ENCODE results near the gene CNIH2.
A peak's percentile ranks its signal among the peaks of the same experiment; 100 is the strongest.

The CNIH2 gene

DNA sequence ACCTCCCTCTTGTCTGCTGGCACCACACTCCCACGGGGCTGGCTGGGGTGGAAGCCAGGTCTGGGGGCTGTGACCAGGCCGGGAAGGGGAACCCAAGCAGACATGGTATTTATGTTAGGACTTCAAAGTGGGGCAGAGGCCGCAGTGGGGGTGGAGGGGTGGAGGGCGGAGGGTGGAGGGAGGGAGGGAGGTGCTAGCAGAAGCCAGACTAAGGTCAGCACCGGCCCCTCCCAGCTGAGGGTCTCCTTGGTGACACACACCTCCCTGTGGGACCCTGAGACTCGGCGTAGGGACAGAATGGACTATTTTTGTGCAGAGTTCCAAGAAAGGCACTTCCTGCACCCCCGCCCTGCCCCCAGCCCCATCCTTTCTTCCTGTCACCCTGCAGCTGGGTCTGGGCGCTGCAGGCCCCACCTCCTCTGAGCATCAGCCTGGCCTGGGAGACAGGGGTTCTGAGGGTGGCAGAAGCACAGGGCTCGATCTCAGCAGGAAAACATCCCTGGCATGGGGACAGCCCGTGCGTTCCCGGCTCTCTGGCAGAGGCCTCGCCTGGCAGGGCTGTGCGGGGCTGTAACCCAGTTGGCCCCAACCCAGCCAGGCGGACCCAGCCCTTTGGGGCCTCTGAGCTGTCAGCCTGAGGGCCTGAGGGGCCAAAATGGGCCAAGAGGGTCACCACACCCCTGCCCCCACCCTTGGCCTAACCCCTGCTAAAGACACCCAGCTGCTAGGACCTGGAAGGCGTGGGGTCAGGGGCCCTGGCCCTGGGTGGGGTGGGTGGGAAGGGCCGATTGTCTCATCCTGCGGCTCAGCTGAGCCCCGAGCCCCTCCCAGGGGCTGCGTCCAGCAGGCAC lies 48.5 kb downstream of the CNIH2 start:
- Histone ChIP-seq H3K36me3 (ENCODE audit: control insufficient read depth, insufficient read depth, low read length) (no peaks in the 10 kb centered on the region), H3K4me3 (ENCODE audit: low read depth, low read length) (no peak overlapping the region), H3K9ac (ENCODE audit: low read depth, low read length) (no peak overlapping the region), H3K4me1 (ENCODE audit: control insufficient read depth, insufficient read depth, low read length) (peaks cover 11% of the 10 kb centered on the region), H3K27ac (ENCODE audit: low read depth, low read length) (no peak overlapping the region), H3K27me3 (ENCODE audit: control insufficient read depth, insufficient read depth, low read length) (peaks cover 7% of the 10 kb centered on the region; the same call in 1 of the 2 replicates), H3K9me3 (ENCODE audit: control insufficient read depth, insufficient read depth, low read length) (no peaks in the 10 kb centered on the region)

DNA sequence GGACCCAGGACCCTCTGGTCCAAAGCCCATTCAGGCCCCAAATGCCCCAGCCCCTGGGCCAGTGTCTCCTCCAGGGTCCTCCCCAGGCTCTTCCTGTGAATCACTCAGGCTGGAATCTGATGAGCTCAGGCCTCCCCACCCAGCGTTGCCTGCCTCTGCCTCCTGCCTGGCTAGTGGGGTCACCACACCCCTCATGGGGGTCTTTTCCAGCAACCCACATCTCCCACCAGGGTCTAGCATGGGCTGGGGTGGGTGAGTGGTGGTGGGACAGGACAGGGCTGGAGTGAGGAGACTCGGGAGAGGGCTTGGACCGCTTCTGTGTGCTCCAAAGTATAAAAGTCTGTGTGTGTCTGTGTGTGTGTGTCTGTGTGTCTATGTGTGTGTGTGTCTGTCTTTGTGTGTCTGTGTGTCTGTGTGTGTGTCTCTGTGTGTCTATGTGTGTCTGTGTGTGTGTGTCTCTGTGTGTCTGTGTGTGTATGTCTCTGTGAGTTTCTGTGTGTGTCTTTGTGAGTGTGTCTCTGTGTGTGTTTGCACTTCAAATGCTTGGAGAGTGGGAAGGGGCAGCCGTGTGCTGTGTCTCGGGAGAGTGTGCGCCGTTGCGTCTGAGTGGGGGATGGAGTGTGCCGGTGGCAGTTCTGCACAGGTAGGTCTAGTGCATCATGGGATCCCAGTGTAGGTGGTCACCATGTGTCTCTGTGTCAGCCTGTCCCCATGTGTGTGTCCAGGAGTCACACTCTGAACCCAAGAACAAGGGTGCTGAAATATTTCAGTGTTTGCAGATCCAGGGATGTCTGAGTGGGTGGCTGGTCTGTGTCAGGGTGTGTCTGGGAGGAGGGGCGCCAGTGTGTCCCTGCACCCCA lies 49.4 kb downstream of the CNIH2 start:
- no peak overlapping the region for H3K9ac ChIP-seq (ENCODE audit: low read depth, low read length)
- H3K4me1 ChIP-seq (ENCODE audit: control insufficient read depth, insufficient read depth, low read length) = peaks cover 11% of the 10 kb centered on the region
- no peaks in the 10 kb centered on the region for H3K9me3 ChIP-seq (ENCODE audit: control insufficient read depth, insufficient read depth, low read length)
- H3K4me3 ChIP-seq (ENCODE audit: low read depth, low read length) = no peak overlapping the region
- H3K27ac ChIP-seq (ENCODE audit: low read depth, low read length) = no peak overlapping the region
- H3K36me3 ChIP-seq (ENCODE audit: control insufficient read depth, insufficient read depth, low read length) = no peaks in the 10 kb centered on the region
- H3K27me3 ChIP-seq (ENCODE audit: control insufficient read depth, insufficient read depth, low read length) = peaks cover 7% of the 10 kb centered on the region; the same call in 1 of the 2 replicates

DNA sequence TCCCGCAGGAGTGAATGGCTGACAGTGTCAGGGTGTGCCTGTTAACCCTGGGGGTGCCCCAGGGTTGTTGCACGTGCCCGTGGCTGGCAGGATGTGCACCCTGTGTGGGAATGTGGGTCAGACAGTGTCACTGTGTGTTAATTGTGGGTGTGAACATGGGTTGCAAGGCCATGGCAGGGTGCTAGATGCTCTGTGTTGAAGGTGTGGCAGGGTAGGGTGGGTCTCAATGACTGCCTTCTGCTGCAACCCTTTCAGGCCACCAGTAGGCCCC lies 50.0 kb downstream of the CNIH2 start:
- Histone ChIP-seq H3K9ac (ENCODE audit: low read depth, low read length) (no peak overlapping the region), H3K4me1 (ENCODE audit: control insufficient read depth, insufficient read depth, low read length) (peaks cover 11% of the 10 kb centered on the region)

DNA sequence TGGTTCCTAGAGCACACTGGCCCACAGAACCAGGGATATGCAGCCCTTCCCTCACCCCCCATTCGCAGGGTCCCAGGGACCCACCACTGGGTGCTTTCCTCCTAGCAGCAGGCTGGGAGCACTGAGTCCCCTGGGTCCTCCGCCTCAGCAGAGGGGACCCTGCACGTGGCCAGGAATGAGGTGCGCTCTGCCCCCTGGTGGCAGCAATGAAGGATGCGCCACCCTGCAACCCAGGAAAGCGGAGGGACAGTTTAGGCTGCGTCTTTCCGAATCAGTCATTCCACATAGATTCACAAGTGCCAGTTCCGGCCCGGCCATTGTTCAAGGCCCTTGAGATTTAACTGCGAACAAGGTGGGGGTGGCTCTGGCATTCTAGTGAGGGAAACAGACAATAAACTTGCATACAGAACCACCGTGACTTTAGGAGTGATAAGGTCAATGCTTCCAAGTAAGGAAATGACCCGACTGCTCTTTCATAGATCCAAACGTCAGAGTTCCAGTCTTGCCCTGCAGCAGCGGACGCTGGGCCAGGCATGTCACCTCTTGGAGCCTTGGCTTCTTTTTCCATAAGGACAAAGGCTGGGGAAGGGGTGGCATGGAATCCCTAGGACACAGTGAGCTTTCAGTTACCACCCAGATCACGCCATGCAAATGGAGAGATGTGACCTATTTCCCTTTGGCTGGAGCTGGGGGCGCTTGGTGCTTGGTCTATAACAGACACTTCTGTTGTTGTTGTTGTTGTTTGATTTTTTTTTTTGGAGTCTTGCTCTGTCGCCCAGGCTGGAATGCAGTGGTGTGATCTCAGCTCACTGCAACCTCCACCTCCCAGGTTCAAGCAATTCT lies 50.5 kb downstream of the CNIH2 start:
- no peaks in the 10 kb centered on the region for H3K9me3 ChIP-seq (ENCODE audit: control insufficient read depth, insufficient read depth, low read length)
- H3K27me3 ChIP-seq (ENCODE audit: control insufficient read depth, insufficient read depth, low read length) = peaks cover 7% of the 10 kb centered on the region; the same call in 1 of the 2 replicates
- H3K27ac ChIP-seq (ENCODE audit: low read depth, low read length) = peak overlapping the region; percentile 23
- peak overlapping the region; percentile 18; the same call in 1 of the 2 replicates for H3K9ac ChIP-seq (ENCODE audit: low read depth, low read length)
- H3K4me1 ChIP-seq (ENCODE audit: control insufficient read depth, insufficient read depth, low read length) = peaks cover 11% of the 10 kb centered on the region
- H3K4me3 ChIP-seq (ENCODE audit: low read depth, low read length) = peak overlapping the region; percentile 38
- H3K36me3 ChIP-seq (ENCODE audit: control insufficient read depth, insufficient read depth, low read length) = no peaks in the 10 kb centered on the region

More for the DNA sequence above, 50.0 kb downstream of the CNIH2 start:
- Histone ChIP-seq H3K27ac (ENCODE audit: low read depth, low read length) (no peak overlapping the region), H3K4me3 (ENCODE audit: low read depth, low read length) (no peak overlapping the region), H3K9me3 (ENCODE audit: control insufficient read depth, insufficient read depth, low read length) (no peaks in the 10 kb centered on the region), H3K27me3 (ENCODE audit: control insufficient read depth, insufficient read depth, low read length) (peaks cover 7% of the 10 kb centered on the region; the same call in 1 of the 2 replicates), H3K36me3 (ENCODE audit: control insufficient read depth, insufficient read depth, low read length) (no peaks in the 10 kb centered on the region)

GRCh38 chr11:66329165-66329673 lies 51.2 kb downstream of the CNIH2 start:
- H3K4me3 ChIP-seq (ENCODE audit: low read depth, low read length) = no peak overlapping the region
- H3K9ac ChIP-seq (ENCODE audit: low read depth, low read length) = no peak overlapping the region
- H3K27ac ChIP-seq (ENCODE audit: low read depth, low read length) = no peak overlapping the region
- H3K4me1 ChIP-seq (ENCODE audit: control insufficient read depth, insufficient read depth, low read length) = peaks cover 11% of the 10 kb centered on the region
- H3K36me3 ChIP-seq (ENCODE audit: control insufficient read depth, insufficient read depth, low read length) = no peaks in the 10 kb centered on the region
- peaks cover 7% of the 10 kb centered on the region; the same call in 1 of the 2 replicates for H3K27me3 ChIP-seq (ENCODE audit: control insufficient read depth, insufficient read depth, low read length)
- H3K9me3 ChIP-seq (ENCODE audit: control insufficient read depth, insufficient read depth, low read length) = no peaks in the 10 kb centered on the region

GRCh38 chr11:66330931-66331330 lies 53.0 kb downstream of the CNIH2 start:
- Histone ChIP-seq H3K9me3 (ENCODE audit: control insufficient read depth, insufficient read depth, low read length) (no peaks in the 10 kb centered on the region), H3K27ac (ENCODE audit: low read depth, low read length) (no peak overlapping the region), H3K4me3 (ENCODE audit: low read depth, low read length) (no peak overlapping the region)

GRCh38 chr11:66331542-66332370 lies 53.8 kb downstream of the CNIH2 start:
- Histone ChIP-seq H3K27ac (ENCODE audit: low read depth, low read length) (no peak overlapping the region), H3K9ac (ENCODE audit: low read depth, low read length) (no peak overlapping the region), H3K4me1 (ENCODE audit: control insufficient read depth, insufficient read depth, low read length) (peaks cover 19% of the 10 kb centered on the region), H3K4me3 (ENCODE audit: low read depth, low read length) (no peak overlapping the region), H3K9me3 (ENCODE audit: control insufficient read depth, insufficient read depth, low read length) (no peaks in the 10 kb centered on the region), H3K27me3 (ENCODE audit: control insufficient read depth, insufficient read depth, low read length) (peaks cover 7% of the 10 kb centered on the region; the same call in 1 of the 2 replicates), H3K36me3 (ENCODE audit: control insufficient read depth, insufficient read depth, low read length) (no peaks in the 10 kb centered on the region)

More at GRCh38 chr11:66330931-66331330, 53.0 kb downstream of the CNIH2 start:
- H3K4me1 ChIP-seq (ENCODE audit: control insufficient read depth, insufficient read depth, low read length) = peaks cover 12% of the 10 kb centered on the region
- peaks cover 7% of the 10 kb centered on the region; the same call in 1 of the 2 replicates for H3K27me3 ChIP-seq (ENCODE audit: control insufficient read depth, insufficient read depth, low read length)
- no peaks in the 10 kb centered on the region for H3K36me3 ChIP-seq (ENCODE audit: control insufficient read depth, insufficient read depth, low read length)
- no peak overlapping the region for H3K9ac ChIP-seq (ENCODE audit: low read depth, low read length)

DNA sequence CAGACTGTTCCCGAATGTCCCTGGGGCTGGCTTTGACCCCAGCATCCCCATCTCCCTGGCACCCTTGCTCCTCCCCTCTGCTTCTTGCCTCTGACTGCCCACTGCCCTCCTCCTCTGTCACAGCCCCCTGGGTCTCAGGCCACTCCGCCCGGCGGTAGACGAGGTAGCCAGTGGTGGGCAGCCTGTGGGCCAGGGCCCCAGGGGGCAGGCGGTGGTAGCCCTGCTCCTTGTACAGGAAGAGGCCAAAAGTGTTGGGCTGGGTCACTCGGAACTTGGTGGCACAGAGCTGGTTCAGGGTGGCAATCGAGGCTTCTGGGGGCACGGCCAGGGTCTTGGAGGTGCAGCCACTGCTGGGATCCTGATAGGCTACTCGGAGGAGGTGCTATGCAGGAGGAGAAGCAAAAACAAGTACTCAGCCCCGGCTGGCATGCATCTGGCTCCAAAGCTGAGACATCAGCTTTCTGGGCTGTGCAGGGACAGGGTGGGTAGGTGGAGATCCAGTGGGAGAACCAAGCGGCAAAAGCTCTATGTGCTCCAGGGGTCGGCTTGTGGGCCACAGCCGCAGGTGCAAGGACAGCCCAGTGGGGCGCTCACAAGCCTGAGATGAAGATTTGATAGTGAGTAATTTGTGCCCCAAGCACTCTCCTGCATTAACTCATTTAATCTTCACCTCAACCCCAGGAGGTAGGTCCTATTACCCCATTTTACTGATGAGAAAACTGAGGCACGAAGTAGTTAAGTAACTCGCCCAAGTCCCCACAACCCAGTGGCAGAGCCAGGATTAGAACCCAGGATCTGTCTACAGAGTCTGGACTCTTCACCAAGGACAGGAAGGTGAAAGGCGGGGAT lies 54.6 kb downstream of the CNIH2 start:
- Histone ChIP-seq H3K9ac (ENCODE audit: low read depth, low read length) (no peak overlapping the region), H3K27ac (ENCODE audit: low read depth, low read length) (no peak overlapping the region), H3K36me3 (ENCODE audit: control insufficient read depth, insufficient read depth, low read length) (peaks cover 5% of the 10 kb centered on the region), H3K27me3 (ENCODE audit: control insufficient read depth, insufficient read depth, low read length) (peaks cover 6% of the 10 kb centered on the region; the same call in 1 of the 2 replicates), H3K9me3 (ENCODE audit: control insufficient read depth, insufficient read depth, low read length) (no peaks in the 10 kb centered on the region), H3K4me1 (ENCODE audit: control insufficient read depth, insufficient read depth, low read length) (peaks cover 24% of the 10 kb centered on the region), H3K4me3 (ENCODE audit: low read depth, low read length) (no peak overlapping the region)

DNA sequence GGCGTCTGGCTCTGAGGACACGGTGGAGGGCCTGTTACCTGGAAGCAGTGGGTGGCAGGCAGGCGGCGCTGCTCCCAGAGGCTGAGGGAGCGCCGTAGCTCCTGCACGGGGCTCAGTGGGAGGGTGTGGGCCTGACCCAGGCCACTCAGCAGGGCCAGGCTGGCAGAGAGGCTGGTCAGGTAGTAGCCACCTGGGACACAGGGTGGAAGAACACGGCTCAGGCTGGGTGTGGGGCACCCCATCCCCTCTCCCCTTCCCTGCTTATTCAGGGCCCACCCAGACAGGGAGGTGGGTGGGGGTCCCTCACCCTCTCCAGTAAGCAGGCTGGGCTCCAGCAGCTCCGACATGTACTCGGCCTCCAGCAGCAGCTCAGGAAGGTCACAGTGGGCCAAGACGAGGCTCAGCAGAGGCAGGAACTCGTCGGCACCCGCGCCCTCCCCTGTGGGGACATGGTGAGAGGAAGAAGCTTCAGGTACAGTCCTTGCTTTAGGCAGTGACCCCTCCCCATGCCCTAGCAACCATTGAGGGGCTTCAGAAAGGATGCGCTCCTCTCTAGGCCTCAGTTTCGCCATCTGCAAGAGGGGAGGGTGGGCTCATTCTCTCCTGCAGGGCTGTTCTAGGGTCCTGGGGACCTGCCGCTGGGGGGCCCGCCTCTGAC lies 55.4 kb downstream of the CNIH2 start:
- H3K36me3 ChIP-seq (ENCODE audit: control insufficient read depth, insufficient read depth, low read length) = peaks cover 10% of the 10 kb centered on the region

More for the DNA sequence above, 55.4 kb downstream of the CNIH2 start:
- Histone ChIP-seq H3K27ac (ENCODE audit: low read depth, low read length) (no peak overlapping the region), H3K4me1 (ENCODE audit: control insufficient read depth, insufficient read depth, low read length) (peaks cover 24% of the 10 kb centered on the region), H3K9ac (ENCODE audit: low read depth, low read length) (no peak overlapping the region), H3K4me3 (ENCODE audit: low read depth, low read length) (no peak overlapping the region), H3K27me3 (ENCODE audit: control insufficient read depth, insufficient read depth, low read length) (no peaks in the 10 kb centered on the region), H3K9me3 (ENCODE audit: control insufficient read depth, insufficient read depth, low read length) (no peaks in the 10 kb centered on the region)
